Measurements from ENCODE around the gene GPC3.

The GPC3 gene

DNA sequence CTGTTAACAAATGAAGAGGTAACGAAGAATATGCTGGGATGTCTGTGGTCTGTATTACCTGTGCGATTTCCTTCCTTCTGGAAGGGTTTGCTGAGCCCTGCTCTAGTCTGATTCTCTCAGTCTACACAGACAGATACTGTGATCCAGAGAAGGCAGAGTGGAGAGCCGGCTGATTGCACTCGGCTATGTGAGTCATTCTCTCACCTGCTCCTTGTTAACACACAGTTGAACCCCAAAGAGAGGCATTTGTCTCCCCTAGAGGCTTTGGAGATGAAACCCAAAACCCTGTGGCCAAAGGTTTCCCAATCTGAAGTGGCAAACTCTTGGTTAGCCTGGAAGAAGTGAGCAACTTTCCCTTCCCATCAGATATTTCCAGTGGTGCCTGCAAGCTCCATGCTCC is 492.0 kb downstream of the GPC3 start:
- in situ Hi-C loops (cut with MboI; ENCODE audit: low pct_unique_long_range_greater_than_20kb, low sequenced_read_pairs, unreplicated experiment): no loop called here

DNA sequence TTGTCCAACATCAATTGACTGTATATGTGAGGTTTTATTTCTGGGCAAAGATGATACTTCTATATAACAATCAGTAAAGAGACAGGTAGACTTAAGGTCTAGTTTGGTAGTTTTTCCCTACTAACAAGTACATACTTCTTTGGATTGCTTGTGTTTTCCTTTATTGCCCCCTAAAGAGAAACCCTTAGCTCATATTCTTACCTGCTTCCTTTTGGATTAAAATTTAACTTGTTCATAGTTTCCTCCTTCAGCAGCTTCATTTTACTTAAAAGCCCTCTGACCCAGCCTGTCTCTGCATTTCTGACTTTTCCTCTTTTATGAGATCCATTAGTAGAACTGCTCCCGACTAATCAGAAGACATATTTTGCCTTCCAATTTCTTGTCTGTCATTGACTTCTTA is 494.4 kb downstream of the GPC3 start:
- DNase-seq (ENCODE audit: low spot score): no peak
- in situ Hi-C loops (cut with MboI; ENCODE audit: low pct_unique_long_range_greater_than_20kb, low sequenced_read_pairs, unreplicated experiment): no loop called here
- TF ChIP-seq, protein P1, sequence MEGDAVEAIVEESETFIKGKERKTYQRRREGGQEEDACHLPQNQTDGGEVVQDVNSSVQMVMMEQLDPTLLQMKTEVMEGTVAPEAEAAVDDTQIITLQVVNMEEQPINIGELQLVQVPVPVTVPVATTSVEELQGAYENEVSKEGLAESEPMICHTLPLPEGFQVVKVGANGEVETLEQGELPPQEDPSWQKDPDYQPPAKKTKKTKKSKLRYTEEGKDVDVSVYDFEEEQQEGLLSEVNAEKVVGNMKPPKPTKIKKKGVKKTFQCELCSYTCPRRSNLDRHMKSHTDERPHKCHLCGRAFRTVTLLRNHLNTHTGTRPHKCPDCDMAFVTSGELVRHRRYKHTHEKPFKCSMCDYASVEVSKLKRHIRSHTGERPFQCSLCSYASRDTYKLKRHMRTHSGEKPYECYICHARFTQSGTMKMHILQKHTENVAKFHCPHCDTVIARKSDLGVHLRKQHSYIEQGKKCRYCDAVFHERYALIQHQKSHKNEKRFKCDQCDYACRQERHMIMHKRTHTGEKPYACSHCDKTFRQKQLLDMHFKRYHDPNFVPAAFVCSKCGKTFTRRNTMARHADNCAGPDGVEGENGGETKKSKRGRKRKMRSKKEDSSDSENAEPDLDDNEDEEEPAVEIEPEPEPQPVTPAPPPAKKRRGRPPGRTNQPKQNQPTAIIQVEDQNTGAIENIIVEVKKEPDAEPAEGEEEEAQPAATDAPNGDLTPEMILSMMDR (IDR thresholded peaks at IDR 0.05; ENCODE audit: extremely low read depth, insufficient read depth, missing control alignments): no peak

More for the DNA sequence above, 492.0 kb downstream of the GPC3 start:
- no peak for DNase-seq (ENCODE audit: low spot score)
- TF ChIP-seq, protein P1 (IDR thresholded peaks at IDR 0.05; ENCODE audit: extremely low read depth, insufficient read depth, missing control alignments): no peak
